GM21381 (cell line): ENCODE data around the gene KCP.

ENCODE experiments used
- ATAC-seq: cut with Tn5 transposase; IDR thresholded peaks from one replicate; pipeline ENCODE4 v1.9.1; 2021; ENCODE audit warnings: mild to moderate bottlenecking, moderate library complexity; ENCODE audit not compliant: unreplicated experiment

The KCP gene

DNA sequence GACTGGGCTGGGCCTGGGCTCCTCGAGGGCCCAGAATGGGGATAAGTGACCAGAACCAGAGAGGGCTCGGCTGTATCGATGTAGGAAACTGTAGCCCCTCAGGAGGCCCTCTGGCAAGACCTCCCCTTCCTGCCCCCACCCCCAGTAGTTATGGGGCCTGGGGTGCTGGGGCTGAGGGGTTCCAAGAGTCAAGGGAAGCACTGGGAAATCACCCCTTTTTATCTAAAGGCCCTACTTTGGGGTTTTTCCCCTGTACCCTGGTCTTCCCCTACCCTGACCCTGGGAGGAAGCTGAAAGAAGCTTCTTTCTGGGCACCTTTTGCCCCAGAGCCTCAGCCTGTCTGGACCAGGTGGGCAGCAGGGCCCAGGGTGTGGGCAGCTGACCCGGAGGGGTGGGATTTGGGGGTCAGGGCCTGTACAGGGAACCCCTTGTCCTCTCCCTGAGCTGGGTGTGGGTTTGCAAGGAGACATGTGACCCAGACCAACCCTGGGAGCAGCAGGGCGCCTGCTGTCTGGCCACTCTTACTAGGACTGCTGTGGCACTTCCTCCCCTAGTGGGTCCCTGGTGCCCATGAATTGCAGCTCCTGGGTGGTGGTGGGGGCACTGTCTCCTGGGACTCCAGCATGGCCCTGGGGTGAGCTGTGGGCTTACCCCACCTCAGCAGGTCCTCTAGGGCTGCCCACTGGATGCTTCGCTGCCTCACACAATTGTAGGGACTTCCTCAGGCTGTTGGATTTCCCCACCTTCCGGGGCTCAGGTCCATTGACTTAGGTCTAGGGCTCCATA is 28.8 kb upstream of the KCP start:
- peak; percentile 10 for ATAC-seq

DNA sequence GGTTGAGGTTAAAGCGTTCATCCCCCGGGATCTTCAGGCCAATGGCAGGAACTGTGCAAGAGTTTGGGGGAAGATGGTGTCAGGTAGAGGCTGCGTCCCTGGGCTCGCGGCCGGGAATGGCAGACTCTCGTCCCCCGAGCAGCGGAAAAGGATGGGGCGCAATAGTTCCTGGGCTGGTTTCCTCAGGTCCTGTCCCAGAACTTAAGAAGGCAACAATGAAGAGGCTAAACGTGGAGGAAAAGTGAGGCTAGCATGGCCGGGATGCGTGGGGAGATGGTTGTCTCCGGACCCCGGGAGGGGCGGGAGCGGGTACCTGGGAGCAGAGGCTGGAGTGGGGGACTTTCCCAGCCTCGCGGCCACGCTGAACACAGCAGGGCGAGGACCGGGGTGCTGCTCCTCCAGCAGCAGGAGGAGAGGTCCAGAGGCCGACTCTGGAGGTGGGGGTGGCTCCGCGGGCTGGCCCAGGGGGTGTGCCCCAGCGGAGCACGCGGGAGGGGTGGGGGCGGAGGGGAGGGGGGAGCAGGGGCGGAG is 28.1 kb upstream of the KCP start:
- ATAC-seq: peak; percentile 14

DNA sequence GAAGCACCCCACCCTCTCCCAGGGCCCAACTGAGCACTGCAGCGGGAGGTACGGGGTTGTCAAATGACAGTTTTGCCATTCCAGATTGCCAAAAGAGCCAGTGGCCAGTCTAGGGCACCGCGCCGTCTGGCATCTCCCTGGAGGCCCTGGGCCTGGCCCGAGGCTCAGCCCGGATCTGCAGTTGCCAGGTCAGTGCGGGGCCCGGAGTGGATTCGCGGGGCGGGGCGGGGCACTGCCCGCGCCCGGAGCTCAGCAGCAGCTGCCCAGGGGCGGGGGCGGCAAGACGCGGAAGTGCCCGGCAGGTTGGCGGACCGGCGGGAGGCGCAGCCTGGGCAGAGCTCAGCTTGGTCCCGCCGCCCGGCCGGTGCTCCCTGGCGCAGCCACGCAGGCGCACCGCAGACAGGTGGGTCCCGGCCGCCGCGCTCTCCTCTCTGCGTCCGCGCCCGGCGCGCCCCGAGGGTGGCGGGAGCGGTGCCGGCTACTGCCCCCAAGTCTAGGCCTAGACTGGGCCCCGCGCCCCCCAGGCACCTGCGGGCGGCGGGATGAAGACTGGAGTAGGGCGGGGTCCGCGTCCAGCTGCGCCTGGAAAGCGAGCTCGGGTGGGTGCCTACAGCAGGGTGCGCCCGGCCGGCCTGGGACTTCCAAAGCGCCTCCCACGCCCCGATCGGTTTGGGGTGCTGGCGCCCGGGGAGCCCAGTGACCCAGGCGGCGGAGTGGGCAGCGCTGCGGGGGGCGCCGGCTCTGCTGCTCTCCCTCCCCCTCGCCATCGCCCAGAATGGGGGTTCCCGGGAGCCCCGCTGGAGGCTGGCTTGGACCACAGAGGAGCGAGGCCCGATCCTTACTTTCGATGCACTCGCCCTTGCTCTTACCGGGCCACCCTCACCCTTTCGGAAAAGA is 27.4 kb upstream of the KCP start, which contains the start of gene IRF5:
Gene IRF5 (plus strand): TSS at position 281 of the 897 bp plus-strand sequence. CDS start 4,155 bp downstream, outside the sequence.
- ATAC-seq: peak; percentile 14

DNA sequence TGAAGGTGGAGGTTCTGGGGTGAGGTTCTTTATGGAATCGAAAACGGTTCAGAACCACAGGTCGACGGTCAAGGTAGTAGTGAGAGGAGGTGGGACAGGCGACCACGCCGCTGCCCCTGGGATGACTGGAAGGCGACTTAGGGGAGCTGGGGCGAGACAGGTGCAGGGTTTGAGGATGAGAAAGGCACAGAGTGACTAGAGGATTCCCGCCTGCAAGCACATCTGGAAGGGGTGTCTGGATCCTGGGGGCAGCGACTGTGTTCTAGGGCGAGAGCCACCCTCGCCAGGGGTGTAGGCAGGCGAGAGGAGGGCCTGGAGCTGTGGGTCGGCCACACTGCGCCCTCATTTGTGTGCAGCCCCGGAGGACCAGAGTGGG is 26.8 kb upstream of the KCP start:
- peak; percentile 0 for ATAC-seq

DNA sequence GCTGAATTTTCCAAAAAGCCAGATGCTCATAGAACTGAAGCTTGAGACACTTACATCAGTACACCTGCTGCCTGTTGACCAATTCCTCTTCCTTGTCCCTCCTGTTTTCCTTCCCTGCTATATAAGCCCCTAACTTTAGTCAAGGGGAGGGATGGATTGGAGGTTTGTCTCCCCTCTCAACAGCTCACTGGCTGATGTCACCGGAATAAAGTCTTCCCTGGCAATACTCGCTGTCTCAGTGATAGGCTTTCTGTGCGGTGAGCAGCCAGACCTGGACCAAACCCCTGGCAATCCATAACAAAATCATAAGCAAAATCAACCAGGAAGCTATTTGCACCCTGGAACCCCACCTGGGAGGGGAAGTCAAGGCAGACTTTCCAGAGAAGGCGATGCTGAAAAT is 26.3 kb upstream of the KCP start:
- ATAC-seq: no peak

DNA sequence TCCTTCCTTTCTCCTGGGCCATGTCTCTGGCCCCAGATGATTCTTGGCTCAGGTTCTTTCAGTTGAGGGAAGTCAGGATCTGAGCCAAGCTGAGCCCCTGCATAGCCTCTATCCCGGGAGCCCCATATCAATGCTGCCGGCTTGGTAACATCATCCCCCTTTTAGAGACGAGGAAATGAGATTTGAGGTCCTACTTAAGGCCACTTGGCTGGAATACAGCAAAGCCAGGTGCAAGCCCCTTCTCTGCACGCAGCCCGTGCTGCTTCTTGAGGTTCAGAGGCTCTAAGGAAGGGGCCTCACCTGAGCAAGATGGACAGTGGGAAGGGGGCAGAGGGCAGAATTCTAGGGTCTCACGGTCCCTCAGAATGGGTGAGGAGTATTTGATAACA is 24.8 kb upstream of the KCP start:
- ATAC-seq: no peak

DNA sequence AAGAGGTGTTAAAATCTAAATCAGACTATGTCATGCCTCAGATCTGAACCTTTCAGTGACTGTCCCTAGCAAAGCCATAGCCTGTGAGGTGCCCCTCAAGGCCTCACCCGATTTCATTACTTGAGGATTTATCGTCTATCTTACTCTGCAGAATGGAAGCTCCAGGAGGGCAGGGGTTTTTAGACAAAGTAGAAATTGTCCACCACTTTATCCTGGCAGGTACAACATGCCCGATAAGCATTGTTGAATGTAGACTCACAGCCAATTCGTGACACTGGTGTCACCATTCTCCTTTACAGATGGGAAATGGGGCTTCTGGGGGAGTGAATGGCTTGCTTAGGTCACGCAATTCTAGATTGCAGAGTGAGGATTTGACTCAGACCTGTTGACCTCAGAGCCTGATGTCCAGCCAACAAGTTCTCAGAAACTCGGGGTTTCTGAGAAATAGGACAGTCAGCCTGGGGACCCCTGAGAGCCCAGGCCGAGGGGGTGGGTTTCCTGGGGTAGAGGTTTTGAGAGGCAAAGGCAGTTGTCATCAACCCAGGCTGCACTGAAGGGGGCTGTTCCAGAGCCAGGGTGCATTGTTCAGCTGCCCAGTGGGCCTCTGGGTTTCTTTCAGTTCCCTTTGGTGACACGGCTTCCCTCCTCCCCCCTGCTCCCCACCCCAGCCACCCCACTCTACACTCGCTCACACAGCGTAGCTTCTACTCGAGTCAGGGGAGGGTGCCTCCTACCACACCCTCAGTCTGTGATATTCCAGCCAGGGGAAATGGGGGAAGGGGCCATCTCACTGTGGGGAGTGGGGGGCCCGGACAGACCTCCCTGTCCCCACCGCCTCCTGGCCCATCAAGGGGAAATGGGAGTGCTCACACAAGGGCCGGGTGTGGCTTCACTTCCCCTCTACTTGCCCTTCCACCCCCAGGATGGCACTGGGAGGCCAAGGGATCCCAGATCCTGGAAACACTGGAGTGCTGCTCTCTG is 24.1 kb upstream of the KCP start:
- ATAC-seq: peak; percentile 28

DNA sequence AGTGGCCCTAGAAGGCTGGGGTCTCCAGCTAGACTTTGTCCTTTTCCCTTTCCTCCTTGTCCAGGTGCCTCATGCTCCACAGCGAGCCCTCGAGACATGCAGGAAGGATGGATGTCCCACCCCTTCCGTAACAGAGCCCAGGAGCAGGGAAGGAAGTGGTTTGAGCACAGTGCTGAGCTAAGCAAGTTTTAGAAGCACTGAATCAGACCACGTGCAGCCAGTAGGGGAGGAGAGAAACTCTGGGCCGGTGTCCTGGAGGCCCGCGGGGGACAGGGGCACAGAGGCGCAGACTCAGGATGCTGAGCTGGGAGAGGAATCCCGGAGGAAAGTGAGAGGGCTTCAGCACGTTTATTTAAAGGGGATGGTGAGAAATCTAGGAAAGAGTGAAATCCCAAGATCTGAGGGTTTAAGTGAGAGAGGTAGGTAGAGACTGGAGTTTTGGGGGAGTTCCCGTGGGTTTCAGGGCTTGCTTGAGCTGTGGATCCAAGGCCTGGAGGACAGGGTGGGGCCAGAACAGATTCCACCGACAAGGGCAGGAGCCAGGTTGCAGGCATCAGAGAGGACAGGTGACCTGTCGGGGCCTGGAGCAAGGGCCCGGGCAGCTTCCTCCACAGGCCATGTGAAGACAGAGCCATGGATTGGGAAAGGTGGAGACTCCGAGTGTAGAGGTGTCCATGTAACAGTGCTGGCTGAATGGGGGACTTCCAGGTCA is 22.8 kb upstream of the KCP start:
- ATAC-seq: no peak

DNA sequence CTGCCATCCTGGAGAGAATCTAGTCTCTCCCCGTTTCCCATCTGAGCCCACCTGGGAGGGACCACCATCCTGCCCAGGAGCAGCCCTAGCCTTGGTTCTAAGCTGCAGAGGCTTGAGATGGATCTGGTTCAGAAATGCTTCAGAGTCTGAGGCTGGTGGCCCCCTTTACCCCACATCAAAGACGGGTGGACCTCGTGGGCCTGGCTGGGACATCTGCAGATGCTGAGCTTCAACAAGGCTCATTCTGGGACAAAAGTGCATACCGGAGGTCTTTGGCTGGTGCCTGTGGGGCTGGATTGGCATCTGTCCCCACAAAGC is 22.3 kb upstream of the KCP start:
- no peak for ATAC-seq

DNA sequence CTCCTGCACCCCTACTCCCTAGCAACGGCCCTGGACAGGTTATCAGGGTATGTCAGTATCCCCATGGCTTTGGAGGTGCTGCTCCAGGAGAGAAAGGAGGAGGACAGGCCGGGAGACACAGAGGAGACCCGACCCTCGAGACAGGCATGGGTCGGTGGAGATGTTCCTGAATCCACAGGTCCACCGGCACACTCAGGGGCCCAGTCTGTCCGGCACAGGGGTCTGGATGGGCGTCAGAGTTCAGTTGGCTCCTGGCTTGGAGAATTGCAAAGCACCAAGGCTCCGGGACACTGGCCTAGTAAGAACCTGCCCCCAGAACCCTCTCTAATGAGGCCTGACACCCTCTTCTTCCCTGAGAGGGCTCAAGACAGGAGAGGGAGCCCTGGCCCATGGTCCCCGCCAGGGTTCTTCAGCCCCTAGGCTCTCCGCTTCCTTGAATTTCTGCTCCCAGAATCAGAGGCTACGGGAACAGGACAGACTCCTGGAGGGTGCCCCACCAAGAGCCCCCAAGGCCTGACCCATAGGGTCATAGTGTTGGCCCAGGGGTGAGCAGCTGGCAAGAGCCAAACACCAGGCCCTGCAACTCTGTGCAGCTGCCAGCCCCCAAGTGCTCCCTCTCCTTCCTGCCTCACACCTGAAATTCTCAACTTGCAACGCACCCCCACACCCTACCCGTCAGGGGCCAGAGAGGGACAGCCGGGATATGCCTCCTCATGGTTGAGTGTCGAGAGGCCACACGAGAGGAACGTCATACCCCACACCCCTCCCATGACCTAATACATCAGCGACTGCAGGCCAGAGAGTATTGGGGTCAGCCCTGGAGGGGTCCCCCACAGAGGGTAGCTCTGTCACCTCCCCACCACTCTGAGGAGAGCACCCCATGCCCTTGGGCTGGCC is 21.7 kb upstream of the KCP start:
- no peak for ATAC-seq

DNA sequence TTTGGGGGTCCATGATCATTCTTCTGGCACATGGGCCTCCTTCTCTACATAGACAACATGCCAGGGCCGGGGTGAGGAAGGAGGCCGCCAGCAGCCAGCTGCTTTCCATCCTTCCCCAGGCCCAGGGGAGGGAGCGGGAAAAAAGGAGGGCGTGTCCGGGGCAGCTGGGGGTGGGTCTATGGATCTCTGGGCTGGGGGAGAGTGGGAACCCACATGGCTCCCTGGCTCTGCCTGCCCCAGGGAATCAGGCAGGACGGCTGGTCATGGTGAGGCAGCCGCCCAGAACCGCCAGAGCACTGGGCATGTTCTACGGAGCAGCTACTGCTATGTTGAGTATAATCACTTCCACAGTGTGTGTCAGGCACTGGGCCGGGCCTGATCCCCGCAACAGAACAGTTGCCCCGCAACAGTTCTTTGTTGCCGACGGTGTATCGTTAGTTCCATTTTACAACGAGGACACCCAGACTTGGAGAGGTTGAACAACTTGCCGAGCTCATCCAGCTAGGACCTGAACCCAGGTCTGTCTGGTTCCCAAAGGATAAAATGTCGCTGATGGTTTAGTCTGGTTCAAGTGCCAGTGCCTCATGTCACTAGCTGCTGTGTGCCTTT is 20.8 kb upstream of the KCP start:
- ATAC-seq: no peak

DNA sequence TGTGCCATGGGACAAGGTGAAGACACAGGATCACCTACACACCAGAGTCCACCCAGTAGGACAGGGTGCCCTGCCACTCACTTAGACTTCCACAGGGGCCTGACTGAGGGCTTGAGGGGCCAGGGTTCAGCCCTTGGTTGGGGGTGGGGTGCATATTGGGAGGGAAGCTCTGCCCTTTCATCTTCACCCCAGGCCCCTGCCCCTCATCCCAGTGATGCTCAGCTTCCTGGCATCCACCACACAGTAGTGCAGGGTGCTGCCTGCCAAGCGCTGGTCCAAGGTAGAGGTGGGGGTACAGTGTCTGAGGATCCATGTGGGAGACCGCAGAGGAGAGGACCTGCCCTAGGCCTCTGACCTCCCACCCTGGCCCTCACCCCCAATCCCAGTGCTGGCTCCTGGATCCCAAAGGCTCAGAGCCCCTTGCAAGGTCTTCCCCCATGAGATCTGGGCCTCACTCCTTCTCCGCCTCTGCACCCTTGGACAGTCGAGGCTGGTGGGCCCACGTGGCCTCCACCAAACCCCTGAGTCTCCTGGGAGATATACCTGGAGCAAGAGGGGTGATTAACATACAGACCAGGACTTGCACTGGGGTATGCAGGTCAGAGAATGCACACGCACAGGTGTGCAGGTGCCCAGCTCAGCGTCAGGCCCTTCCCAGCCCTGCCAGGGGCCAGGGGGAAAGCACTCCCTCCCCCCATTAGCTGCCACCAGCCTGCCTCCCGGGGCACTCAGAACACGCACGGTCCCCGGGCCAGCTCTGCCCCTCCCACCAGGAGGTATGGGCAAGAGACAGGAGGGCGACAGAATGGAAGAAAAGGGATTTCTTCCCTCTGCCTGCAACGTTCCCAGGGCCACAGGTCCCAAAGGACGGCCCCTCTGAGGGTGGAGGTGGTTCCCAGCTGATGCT is 18.6 kb upstream of the KCP start:
- no peak for ATAC-seq

DNA sequence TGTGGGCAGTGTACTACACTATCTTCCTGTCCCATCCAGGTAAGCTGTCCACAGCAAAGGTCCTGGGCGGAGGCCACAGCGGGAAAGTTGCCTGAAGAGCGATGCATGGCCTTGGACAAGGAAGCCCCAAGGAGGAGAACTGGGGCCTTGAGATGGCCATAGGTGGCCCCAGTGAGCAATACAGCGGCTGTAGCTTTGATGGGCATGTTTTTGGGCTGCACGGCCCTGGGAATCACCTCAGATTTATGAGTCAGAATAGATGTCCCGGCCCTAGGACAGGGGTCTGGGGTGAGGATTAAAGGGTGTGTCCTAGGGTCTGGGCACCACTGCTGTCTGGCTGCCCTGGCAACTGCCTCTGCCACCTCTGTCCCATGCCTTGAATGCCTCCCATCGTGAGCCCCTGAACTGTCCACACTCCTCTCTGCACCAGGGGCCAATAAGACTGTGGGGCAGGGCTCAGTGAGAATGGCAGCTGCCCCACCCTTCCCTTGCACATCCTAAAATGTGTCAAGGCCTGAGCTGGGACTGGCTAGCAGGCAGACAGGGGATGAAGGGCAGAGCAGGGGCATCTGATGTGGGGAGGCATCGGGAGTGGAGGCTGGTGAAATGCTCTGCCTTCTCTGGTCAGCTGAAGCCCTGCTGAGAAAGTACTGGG is 17.8 kb upstream of the KCP start:
- ATAC-seq: no peak

DNA sequence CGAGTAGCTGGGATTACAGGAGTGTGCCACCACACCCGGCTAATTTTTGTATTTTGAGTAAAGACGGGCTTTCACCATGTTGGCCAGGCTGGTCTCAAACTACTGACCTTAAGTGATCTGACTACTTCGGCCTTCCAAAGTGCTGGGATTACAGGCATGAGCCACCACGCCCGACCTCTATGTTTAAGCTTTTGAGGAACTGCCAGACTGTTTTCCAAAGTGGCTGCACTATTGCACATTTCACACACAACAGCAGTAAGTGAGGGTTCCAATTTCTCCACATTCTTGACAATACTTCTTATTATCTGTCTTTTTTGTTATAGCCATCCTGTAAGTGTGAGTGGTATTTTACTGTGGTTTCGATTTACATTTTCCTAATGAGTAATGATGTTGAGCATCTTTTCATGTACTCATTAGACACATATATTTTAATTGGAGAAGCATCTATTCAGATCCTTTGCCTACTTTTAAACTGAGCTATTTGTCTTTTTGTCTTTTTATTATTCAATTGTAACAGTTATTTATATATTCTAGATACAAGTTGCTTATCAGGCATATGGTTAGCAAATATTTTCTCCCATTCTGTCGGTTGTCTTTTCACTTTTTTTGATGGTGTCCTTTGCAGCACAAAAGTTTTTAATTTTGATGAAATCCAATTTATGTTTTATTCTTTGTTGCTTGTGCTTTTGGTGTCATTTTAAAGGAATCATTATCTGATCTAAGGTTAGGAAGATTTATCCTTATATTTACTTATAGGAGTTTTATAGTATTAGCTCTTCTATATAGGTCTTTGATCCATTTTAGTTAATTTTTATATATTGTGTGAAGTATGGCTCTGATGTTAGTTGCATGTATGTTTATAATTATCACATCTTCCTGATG is 14.4 kb upstream of the KCP start:
- ATAC-seq: no peak

DNA sequence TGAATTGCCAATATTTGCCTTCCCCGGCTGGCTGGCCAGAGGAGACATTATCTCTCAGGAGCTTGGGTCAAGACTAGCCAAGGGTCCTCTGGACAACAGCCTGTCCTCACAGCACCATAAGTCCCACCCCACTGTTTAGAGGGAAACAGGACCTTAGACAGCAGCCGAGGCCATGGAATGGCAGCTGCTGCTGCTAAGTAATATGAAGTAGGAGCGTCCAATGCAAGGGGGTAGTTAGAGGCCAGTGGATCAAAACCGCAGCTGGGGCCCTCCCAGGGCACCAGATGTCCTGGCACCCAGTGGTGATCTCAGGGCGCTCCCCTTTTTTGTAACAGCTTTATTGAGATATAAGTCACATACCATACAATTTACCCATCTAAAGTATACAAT is 12.9 kb upstream of the KCP start:
- no peak for ATAC-seq
